NCI-H748 (cell line): ENCODE results near the gene RYR2.
A peak's percentile ranks its signal among the peaks of the same experiment; 100 is the strongest.

Experiments used
- DNase-seq: peaks from one replicate; lab custom pipeline; 2025; ENCODE audit not compliant: unreplicated experiment; lab: John Stamatoyannopoulos, UW

RYR2 gene

GRCh38 chr1:237711281-237711680, 669.3 kb downstream of the RYR2 start:
- no peak for DNase-seq

DNA sequence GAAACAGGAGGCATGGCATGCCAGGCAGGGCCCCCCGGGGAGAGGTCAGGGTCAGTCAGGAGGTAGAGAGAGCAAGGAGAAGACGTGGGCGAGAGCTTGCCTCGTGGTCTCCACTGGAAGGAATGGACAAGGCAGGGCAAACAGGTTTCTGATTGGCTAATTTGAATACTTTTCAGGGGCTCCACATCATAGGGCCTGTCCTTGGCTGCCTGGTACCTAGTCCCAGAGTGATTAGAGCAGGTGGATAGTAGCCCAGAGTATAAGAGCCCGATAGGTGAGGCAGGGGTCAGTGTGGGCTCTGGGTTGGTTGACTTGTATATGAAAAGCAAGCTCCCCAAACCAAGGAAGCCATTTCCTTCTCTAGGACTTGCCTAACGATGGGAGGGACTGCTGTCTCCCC, 670.1 kb downstream of the RYR2 start:
- DNase-seq: no peak

DNA sequence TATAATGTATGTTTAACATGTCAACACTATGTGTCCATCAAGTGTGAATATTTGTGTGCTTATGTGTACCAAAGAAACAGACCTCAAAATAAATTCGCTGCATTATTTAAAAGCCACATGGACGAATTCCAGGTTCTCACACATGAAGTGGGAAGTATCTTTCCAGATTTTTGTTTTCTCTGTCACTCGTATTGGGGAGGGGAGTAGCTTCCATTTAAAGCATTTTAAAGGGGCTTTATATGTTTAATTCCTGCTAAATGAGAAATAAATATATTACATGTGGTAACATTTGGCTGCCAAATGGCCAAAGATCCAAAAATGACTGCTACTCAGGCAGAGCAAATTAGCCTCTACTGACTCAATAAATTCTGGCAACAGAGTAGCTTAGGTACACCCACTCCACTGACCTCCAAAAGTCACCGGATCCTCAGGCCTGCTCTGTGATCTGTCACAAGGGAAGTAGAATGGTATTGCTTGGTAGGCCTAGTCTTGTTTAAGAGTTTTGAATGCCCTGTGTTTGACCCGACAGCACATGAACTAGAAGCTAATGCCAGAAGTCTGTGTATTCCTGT, 670.7 kb downstream of the RYR2 start:
- DNase-seq: no peak

GRCh38 chr1:237713916-237714315, 671.9 kb downstream of the RYR2 start:
- no peak for DNase-seq

DNA sequence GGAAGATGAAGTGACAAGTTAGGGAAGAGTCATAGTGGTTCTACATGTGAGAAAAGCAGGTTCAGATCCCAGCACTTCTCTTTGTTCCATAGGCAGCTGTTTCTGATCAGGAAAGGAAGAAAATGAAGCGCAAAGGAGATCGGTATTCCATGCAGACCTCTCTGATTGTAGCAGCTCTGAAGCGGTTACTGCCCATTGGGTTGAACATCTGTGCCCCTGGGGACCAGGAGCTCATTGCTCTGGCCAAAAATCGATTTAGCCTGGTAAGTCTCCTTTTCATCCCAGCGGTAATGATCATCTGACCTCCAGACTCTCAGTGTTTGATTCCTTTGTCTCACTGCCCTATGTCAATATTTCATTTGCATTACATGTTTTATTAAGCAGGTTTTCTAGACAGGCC, 675.1 kb downstream of the RYR2 start:
- peak; percentile 4 for DNase-seq

- DNase-seq: no peak
Measured at GRCh38 chr1:237730826-237731350, 688.9 kb downstream of the RYR2 start.

GRCh38 chr1:237732657-237733056, 690.7 kb downstream of the RYR2 start:
- no peak for DNase-seq

DNA sequence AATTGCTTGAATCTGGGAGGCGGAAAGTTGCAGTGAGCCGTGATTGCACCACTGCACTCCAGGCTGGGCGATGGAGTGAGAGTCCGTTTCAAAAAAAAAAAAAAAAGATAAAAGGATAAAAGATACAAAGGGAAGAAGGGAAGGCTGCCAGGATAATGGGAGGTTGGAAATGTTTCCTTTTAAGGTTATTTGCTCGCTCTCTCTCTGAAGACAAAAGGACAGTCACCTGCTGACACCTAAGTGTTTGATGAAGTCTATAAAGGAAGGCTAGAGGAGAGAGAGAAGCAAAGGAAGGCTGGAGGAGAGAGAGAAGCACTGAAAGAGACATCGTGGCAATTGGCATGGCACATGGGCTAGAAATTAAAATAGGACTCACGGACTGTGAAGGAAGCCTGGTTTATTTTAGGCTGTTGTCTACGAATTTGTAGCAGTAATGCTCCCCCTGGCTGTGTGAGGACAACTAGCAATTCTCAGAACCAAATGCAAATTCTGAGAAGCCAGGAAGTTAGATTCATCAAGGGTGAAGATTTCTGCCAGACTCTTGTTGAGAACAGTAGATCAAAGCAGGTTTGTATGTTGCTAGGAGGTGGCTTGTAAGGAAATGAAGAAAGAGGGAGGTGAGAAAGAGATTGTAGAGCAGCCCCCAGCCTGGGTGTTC, 694.5 kb downstream of the RYR2 start:
- DNase-seq: no peak

GRCh38 chr1:237737448-237737847, 695.5 kb downstream of the RYR2 start:
- no peak for DNase-seq

DNA sequence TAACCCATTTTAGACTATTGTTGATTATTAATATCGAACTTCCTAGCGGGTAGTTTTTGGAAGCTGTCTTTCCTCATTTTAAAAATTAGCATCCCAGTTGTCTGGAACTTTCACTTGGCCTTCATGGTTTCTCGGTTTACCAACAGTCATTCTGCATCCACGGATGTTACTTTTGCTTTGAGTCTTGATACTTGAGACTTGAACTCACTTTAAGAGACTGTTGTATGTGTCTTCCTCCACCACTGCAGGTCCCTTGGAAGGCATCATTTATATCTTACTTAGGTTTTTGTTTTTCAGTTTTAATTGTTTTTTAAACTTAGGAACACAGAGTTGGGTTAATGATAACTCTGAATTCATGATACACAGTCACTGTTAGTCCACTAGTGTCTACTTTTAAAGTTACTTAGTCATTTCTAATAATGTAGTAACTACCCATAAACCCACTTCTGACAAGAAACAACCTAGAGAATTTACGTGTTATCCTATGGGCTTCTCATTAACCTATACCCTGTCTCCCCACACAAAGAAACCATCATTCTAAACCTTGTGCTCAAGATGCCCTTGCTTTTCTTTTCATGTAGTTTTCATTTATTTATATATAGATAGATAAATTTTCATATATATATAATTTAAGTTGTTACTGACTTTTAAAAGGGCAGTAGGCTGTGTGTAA, 696.1 kb downstream of the RYR2 start:
- DNase-seq: no peak

DNA sequence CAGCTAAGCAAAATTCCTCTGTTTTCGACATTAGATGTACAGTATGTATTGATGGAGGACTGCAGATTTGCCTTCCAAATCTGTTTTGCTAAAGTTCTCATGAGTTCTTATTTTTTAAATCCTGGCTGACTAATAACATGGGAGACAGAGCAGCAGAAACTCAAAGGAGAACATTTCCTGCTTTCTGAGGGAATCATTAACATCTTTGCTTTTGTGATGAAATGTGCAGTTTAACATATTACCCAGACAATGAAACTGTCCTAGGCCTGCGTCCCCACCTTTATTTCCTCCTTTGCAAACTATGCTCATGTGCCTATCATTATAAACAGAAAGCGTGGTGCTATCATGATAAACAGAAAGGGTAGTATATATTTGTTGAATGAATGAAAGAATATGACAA, 698.9 kb downstream of the RYR2 start:
- no peak for DNase-seq

- DNase-seq: no peak
Measured at GRCh38 chr1:237745545-237745944, 703.6 kb downstream of the RYR2 start.

DNA sequence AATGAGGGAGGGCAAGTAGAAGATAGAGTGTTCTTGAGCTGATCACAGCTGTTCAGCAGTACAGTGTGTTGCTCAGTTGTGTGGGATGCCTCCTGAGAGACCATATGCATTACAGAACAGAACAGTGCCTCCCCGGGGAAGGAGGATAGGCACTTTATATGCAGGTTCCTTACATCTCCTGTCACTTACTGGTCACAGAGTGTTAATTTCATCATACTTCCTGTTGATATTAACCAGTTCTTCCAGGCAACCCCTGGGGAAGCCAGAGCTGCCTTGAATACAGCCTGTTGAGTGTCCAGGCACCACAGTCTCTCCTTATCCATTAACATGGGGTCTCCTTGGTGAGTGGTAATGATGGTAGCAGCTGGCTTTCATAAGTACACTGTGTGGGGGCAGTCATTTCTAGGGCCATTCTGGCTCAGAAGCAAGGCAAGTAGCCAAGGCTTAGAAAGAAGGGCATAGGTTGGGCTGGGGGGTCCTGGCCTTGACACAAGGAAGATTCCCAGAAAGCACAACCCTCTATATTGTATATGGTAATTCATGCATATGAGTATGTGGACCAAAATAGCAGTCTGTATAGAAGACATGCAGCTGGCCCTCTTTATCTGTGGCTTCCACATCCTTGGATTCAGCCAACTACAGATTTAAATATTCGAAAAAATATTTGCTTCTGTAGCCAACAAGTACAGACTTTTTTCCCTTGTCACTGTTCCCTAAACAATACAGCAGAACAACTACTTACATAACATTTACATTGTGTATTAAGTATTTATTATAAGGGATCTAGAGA, 706.4 kb downstream of the RYR2 start:
- DNase-seq: no peak

DNA sequence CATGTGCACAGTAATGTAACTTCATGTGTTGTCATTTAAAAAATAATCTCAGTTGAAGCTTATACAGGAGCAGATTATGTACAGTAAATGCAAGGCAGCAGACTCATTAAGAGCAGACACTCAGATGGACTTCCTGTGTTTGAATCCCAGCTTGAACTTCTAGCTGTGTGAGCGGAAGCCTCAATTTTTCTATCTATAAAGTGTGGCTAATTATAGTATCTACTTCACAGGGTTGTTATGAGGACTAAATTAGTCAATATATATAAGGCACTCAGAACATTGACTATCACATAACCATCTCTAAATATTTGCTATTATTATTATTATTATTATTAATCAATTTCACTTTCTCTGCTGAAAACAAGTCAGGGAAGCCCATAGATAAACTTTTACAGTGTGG, 707.1 kb downstream of the RYR2 start:
- DNase-seq: no peak

- DNase-seq: no peak
Measured at GRCh38 chr1:237751090-237751489, 709.1 kb downstream of the RYR2 start.

GRCh38 chr1:237754627-237755026, 712.6 kb downstream of the RYR2 start:
- no peak for DNase-seq

DNA sequence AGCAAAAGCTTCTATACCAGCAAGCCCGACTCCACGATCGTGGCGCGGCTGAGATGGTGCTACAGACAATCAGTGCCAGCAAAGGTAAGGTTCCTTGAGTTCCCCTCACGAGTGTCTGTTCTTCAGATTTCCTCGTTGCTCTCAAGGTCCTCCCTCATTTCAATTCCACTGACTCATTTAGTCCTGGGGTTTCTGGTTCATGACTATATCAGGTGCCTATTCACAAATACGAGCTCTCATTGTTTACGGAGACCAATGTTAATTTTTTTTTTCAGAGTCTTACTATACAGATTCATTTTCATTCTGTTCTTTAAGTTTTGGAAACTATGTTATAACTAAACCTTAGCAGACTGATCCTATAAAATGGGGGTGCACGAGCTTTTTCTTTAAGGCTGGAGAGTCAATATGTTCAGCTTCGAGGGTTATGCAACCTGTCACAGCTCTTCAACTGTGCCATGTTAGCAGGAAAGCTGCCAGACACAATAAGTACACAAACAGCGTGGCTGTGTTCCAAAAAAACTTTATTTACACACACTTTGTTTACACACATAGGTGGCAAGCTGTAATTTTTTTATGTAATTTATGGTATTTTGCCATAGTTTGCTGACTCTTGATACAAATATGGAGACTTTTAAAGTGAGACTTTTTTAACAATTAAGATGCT, 714.5 kb downstream of the RYR2 start:
- no peak for DNase-seq

DNA sequence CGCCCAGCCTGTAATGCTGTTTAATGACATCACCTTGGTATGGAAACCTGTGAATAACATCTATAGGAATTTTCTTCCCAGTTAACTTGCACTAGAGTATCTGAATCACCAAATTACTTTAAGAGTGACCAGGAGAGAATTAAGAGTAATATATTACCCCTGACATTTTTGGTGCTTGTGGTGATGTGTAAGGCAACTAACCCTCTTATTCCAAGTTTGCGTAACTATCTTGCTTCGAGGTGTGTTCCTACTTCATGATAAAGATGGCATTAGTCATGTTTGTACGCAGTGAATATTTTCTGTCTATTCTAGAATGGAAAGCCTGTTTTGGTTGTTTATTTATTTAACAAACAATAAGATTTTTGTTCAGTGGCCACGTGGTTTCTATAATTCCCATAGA, 717.4 kb downstream of the RYR2 start:
- DNase-seq: no peak

DNA sequence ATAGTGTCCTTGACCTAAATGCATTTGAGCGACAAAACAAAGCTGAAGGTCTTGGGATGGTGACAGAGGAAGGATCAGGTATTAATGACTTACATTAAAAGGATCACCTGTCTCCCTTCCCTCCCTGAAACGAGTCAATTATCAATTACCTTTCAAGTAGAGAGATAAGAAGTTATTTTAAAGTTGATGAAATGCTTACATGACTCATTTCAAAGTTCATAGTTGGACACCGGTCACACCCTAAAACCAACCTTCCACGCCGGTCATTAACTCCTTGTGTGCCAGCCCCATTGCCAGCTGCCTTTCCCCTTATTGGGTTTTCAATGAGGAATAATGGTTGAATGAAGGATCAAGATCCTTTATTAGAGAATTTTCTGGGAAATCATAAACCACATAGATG, 719.0 kb downstream of the RYR2 start:
- no peak for DNase-seq

- DNase-seq: no peak
Measured at GRCh38 chr1:237763137-237763536, 721.2 kb downstream of the RYR2 start.

DNA sequence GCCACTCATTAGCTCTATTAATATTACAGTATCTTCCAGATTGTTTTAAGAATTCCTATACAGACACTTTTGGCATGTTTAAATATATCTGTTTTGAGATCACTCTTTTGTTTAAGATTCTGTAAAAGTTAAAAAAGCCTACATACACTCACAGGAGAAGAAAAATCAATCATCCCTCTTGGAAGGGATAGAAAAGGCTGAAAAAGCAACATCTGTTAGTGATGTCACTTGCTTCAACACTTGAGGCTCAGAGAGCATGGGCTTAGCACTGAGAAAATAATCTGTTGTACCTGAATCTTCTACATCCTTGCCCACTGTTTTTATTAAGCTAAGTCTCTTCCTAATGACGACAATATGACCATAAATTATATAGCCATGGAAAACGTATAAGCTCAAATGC, 721.8 kb downstream of the RYR2 start:
- no peak for DNase-seq
